ENCODE measurements around the gene PHF13.
A peak's percentile ranks its signal among the peaks of the same experiment; 100 is the strongest.

The PHF13 gene

GRCh38 chr1:6667139-6667538, 53.6 kb downstream of the PHF13 start:
- DNase-seq, result peak in 1 of 2 experiments; percentile 30

GRCh38 chr1:6668503-6668902, 55.0 kb downstream of the PHF13 start:
- DNase-seq, result no peak

- DNase-seq, result no peak
Measured at GRCh38 chr1:6672558-6672957, 59.0 kb downstream of the PHF13 start.

Measured in NCI-H446 (cell line).